Endothelial cell of hepatic sinusoid (primary cell): ENCODE results near the gene CCDC85C.

ENCODE experiments used
- in situ Hi-C: cut with HindIII; loops from 2 replicates; pipeline ENCODE4 v1.10.0; 2017; ENCODE audit warnings: low sequenced_read_pairs

Gene CCDC85C

DNA sequence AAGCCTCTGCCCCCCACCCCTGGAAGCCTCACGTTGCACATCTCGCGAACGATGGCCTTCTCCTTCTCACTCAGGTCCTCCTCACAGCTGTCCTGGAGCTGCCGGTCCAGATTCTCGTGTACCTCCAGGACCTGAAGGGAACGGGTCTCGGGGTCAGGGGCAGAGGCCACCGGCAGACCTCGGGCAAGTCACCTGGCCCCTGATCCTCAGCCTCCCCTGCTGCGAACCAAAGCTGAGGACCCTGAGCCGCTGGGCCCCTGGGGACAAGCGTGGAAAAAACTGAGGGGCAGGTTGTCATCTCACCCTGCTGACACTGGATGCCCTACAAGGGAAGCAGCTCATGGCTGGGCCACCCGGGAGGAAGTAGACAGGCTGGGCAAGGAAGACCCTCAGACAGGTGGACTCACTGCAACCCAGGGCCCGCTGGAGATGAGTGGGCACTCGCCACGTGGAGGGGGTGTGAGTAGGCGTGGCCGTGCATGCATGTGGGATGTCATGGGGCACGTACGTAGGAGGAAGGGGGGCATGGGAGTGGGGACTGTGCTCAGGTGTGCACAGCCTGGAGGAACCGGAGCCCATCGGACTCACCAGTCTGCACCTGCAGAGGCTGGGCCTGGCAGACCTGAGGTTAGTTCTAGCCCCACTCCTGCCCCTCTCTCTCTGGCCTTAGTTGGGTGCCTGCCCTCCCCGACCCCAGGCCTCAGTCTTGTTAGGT is 87.7 kb downstream of the CCDC85C start:
- in situ Hi-C loops, result no loop called here

- in situ Hi-C loops, result no loop called here
These were observed 88.5 kb downstream of the CCDC85C start for GRCh38 chr14:99515301-99516155.

GRCh38 chr14:99514552-99515300 is 89.3 kb downstream of the CCDC85C start:
- in situ Hi-C loops, result no loop called here

GRCh38 chr14:99513946-99514551 is 90.0 kb downstream of the CCDC85C start:
- in situ Hi-C loops, result no loop called here

DNA sequence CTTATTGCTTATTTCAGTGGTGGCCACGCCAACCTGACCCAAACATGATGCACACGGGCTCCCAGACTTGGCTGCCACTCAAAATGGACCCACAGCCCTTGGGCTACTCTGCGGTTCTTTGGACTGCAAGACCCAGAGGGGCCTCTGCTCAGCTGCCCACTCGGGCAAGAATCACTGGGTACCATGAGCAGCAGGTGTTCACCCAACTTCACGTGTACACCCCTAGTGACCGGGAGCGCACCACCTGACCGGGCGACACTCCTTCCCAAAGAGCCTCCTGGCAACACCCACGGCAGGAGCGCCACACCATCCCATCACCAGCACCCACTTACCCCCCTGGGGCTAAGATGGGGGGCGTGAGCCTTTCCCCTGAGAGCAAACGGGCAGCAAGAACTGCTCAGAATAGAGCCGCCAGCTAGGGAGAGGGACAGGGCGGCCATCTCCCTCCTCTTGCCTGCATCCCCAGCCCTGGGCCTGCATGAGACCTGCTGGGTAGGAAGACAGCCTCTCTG is 90.8 kb downstream of the CCDC85C start:
- in situ Hi-C loops, result no loop called here

DNA sequence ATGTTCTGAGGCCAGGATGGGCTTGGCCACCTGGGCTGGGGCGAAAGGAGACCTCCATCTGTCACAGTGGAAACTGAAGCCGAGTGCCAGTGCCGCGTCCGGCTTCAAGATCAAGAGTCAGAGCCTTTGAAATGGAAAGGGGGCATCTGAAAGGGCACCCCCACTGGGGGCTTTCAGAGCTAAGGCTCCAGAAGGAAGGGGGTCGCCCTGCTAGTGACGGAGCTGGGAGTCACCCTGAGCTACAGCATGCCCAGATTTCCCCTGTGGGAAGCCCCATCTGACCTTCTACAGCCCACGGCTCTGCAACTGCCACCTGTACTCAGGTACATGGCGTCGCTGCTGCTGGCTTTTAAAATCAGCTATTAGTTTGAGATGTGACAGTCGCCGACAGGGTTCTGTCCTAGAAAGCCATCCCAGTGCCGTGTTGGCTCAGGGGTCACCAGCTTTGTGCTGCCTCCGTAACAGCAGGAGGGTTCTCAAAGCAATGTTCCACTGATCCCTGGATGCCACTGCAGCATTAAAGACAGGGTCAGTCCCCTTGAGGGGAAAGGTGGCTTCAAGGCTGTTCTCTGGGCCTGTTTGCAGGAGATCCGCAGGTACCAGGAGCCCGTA is 91.3 kb downstream of the CCDC85C start:
- in situ Hi-C loops, result no loop called here

DNA sequence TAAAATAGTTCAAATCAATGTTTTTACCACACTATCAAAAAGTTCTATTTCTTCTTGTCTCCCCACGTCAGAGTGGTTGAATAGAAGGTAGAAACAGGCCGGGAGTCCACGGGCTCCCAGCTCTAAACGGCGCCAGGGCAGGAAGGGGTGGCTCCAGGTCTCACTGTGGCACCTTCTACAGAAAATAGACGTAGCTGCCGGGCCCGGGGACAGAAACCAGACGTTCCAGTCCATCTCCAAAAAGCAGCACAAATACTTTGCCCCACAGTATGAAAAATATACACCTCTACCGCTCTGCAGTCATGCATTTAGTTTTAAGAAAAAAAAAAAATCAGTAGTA is 91.9 kb downstream of the CCDC85C start:
- in situ Hi-C loops, result no loop called here

GRCh38 chr14:99511421-99512109 is 92.4 kb downstream of the CCDC85C start:
- in situ Hi-C loops, result no loop called here

GRCh38 chr14:99510556-99511139 is 93.4 kb downstream of the CCDC85C start:
- in situ Hi-C loops, result no loop called here

GRCh38 chr14:99509871-99510555 is 94.0 kb downstream of the CCDC85C start:
- in situ Hi-C loops, result loop anchor here (10.0 kb wide), 1 partner anchor 175 kb away; the partner anchor contains the start of gene CYP46A1

DNA sequence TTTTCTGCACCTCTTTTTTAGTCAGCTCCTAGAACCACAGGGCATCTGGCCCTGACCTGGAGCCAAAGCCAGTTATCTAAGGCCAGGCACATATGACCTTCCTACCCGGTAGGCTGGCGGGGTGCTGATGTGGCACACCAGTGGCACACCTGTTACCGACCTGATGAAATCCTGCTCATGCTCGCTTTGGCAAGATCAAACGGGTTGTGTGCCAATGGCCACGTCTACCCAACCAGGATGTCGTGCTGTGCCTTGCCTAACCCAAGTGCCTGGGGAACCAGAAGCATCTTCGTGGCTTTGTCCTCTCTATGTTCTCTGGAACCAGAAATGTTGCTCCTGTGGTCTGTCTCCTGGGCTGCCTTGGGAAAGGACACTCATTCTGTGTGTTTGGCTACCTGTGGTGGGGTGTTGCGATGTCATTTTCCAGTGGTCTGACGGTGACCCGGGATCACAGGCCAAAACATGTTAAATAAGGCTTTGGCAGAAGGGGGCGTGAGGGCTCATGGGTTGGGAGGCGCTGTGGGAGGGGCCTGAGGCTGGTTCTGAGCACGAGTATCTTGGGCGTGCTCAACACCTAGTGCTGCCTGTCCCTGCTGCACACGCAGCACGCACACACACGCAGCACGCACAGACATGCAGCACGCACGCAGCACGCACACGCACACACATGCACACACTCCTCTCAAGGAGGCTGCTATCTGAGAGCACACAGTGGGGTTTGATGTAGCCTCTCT is 94.9 kb downstream of the CCDC85C start:
- in situ Hi-C loops, result loop anchor here (10.0 kb wide), 1 partner anchor 176 kb away; the partner anchor contains the start of gene CYP46A1

DNA sequence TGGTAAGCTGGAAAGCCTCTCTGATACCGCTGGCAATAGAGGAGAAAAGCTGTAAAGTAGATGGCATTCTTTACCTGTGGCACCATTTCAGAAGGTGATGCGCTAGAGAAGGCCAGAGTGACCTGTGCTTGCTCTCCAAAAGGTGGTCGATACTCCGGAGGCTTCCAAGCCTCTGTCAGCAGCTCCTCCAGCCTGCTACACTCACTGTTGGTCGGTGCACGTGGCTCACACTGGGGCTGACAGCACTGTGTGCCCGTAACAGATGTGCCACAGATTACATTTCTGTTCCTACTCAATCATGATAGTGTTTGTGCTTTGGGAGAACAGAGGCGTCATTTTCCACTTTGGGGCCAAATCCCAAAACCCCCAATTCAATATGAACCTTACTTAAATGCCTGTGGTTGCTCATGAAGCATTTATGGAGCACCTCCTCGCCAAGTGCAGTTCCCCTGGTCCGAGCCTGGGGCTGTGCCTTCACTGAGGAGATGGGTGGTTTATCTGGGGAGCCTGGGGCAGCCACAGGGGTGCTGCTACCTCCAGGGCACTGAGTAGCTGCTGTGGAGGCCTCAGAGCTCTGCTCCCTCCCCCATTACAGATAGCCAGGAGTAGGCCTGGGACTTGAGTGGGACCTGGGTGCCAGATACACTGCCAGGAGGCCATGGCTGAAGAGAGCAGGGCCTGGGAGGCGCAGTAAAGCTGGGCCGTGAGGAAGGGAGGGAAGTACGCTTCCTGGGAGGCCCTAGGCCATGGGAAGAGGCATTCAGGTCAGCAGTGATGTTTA is 96.0 kb downstream of the CCDC85C start:
- in situ Hi-C loops, result loop anchor here (10.0 kb wide), 1 partner anchor 177 kb away; the partner anchor contains the start of gene CYP46A1

DNA sequence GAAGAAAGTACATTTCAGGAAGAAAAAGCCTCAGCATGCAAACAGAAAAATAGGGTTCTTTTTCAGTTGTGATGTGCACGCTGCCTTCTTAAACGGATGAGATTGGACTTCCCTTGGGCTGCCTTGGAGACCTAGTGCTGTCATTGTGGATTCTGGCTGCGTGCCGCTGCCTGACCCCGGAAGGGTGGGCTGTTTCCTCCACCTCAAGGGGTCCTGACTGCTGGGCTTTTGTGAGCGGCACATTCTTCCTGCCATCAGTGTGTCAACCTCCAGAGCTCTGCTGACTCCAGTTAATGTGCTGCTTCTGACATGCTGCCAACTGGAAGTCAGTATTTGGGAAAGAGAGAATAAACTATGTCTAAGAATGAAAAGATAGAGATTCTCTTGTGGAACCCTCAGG is 97.7 kb downstream of the CCDC85C start:
- in situ Hi-C loops, result loop anchor here (10.0 kb wide), 1 partner anchor 179 kb away; the partner anchor contains the start of gene CYP46A1

- in situ Hi-C loops, result loop anchor here (10.0 kb wide), 1 partner anchor 180 kb away; the partner anchor contains the start of gene CYP46A1
These were observed 98.9 kb downstream of the CCDC85C start for GRCh38 chr14:99505089-99505488.

DNA sequence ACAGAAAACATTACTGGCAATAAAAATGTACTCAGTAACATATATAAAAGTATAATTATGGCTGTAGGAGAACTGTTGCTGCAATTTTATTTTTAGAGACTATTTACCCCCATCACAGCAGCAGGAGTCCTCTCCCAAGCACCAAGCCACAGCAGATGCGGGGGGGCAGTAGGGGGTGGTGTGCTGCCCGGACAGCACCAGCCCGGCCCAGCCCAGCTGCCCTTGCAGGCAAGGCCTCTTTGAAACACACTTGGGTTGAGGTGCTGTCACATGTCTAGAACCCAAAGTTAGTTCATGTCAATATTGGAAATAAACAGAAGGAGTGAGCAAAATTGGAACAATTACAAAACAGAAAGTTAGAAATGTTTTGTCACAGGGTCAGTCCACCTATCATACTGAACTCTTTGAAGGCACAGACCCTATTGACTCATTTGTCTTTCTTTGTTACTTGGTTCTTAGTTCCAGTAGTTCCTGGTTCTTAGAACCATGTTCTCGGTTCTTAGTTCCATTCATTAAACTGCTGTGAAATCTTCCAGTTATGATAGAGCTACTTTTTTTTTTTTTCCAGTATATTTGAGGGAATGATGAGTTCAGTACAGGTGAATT is 100.1 kb downstream of the CCDC85C start:
- in situ Hi-C loops, result loop anchor here (10.0 kb wide), 1 partner anchor 181 kb away; the partner anchor contains the start of gene CYP46A1

DNA sequence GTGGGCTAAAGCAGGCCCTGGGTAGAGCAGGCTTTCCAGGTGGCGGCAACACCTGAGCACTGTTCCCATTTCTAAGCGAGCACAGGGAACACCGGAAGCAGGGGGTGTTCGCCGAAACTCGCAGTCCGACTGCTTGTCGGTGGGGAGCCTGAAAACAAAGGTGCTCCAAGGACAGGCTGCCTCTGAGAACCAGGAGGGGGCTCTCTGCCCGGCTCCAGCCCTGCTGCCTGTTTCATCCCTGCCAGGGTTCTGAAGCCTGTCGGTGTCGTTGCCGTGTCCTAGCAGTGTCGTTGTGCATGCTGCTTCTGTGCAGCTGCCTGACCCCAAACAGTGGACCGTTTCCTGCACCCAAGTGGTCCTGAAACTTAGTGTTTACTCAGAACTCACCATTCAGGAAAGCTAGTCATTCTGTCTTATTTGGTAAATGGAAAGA is 101.0 kb downstream of the CCDC85C start:
- in situ Hi-C loops, result loop anchor here (10.0 kb wide), 1 partner anchor 182 kb away; the partner anchor contains the start of gene CYP46A1
